Endothelial cell of umbilical vein (primary cell): ENCODE results near the gene PTH1R. TPM values are rescaled to one million over a fixed set of nuclear protein-coding genes. Genes with fewer than 3 reads are reported as not detected.

Source experiments
- BruUV-seq: library from RNA; stranded (reverse); fragments of 400-500 nt; replicated peaks from 2 replicates; lab custom pipeline; 2021; lab: Mats Ljungman, UMichigan
- CTCF ChIA-PET: fragments of 300-600, 350-600 bp; sonication (Branson Sonifier 250); formaldehyde crosslinking; loops from one replicate; lab custom pipeline; 2021; ENCODE audit warnings: antibody characterized with exemption, inconsistent platforms; lab: Charles Lee
- POLR2A ChIA-PET: fragments of 300-600, 350-600 bp; sonication (Branson Sonifier 250); formaldehyde crosslinking; loops from one replicate; lab custom pipeline; 2021; ENCODE audit warnings: antibody characterized with exemption, inconsistent platforms; lab: Charles Lee
- DNase-seq: peaks from one replicate; pipeline ENCODE4 v3.0.0-alpha.2; 2011; ENCODE audit warnings: low read depth, low spot score
- FAIRE-seq: peaks from 2 replicates; lab custom pipeline; 2011; peaks lifted over from hg19 to GRCh38; lab: Jason Lieb, UNC
- H2AFZ ChIP-seq: 2 replicates; pipeline ENCODE4 v1.6.0; 2012; ENCODE audit warnings: low read depth, low read length, control low read depth, inconsistent platforms
- H3K27ac ChIP-seq: 2 replicates; pipeline ENCODE4 v1.5.1; 2011; ENCODE audit warnings: low read depth, mild to moderate bottlenecking, control low read depth, low read length, moderate library complexity; ENCODE audit not compliant: insufficient read depth
- H3K27me3 ChIP-seq, 2 experiments: 2 replicates each; pipeline versions ENCODE4 v1.6.0 to v1.6.1; 2011; ENCODE audit warnings: low read length in 2 of 2, mixed read lengths in 1 of 2; ENCODE audit not compliant: control insufficient read depth in 2 of 2, insufficient read depth in 2 of 2
- H3K36me3 ChIP-seq, 2 experiments: 2 replicates in 1 of 2; 3 replicates in 1 of 2; pipeline ENCODE4 v1.5.1; 2011; ENCODE audit warnings: low read length in 2 of 2, mild to moderate bottlenecking in 1 of 2, moderate library complexity in 1 of 2; ENCODE audit not compliant: control insufficient read depth in 2 of 2, insufficient read depth in 2 of 2; ENCODE audit errors: extremely low read depth in 1 of 2
- H3K4me1 ChIP-seq: 3 replicates; pipeline ENCODE4 v1.5.1; 2011; ENCODE audit warnings: mild to moderate bottlenecking, low read length; ENCODE audit not compliant: control insufficient read depth, insufficient read depth; ENCODE audit errors: extremely low read depth
- H3K4me2 ChIP-seq: 2 replicates; pipeline ENCODE4 v1.6.1; 2011; ENCODE audit warnings: low read length, control low read depth, mixed read lengths; ENCODE audit not compliant: insufficient read depth
- H3K4me3 ChIP-seq, 3 experiments: fragments of 200-600 bp in 1 of 3; sonication (generic), shearing (Covaris generic) in 1 of 3; replicated peaks in 1 of 3; 2 replicates each; pipeline ENCODE4 v1.5.1; 2011 to 2016; ENCODE audit warnings: control low read depth in 3 of 3, low read length in 3 of 3, mild to moderate bottlenecking in 2 of 3, inconsistent platforms in 1 of 3, low read depth in 1 of 3, moderate library complexity in 1 of 3; ENCODE audit not compliant: insufficient read depth in 1 of 3
- H3K79me2 ChIP-seq: 2 replicates; pipeline ENCODE4 v1.6.0; 2012; ENCODE audit warnings: low read length, inconsistent platforms; ENCODE audit not compliant: control insufficient read depth, insufficient read depth
- H3K9ac ChIP-seq: replicated peaks from 2 replicates; pipeline ENCODE3; 2011; ENCODE audit warnings: low read length, control low read depth; ENCODE audit not compliant: insufficient read depth; ENCODE audit errors: extremely low read depth
- H3K9me1 ChIP-seq: replicated peaks from 3 replicates; pipeline ENCODE4 v1.6.0; 2011; ENCODE audit warnings: mild to moderate bottlenecking, low read length; ENCODE audit not compliant: control insufficient read depth, insufficient read depth; ENCODE audit errors: extremely low read depth
- H3K9me3 ChIP-seq: replicated peaks from 2 replicates; pipeline ENCODE4 v1.5.1; 2012; ENCODE audit warnings: low read length, inconsistent platforms; ENCODE audit not compliant: control insufficient read depth, insufficient read depth
- H4K20me1 ChIP-seq: replicated peaks from 2 replicates; pipeline ENCODE3; 2011; ENCODE audit warnings: mild to moderate bottlenecking, low read length; ENCODE audit not compliant: control insufficient read depth, insufficient read depth; ENCODE audit errors: extremely low read depth
- EZH2 ChIP-seq: IDR thresholded peaks from 2 replicates; pipeline ENCODE4 v1.6.1; 2012; ENCODE audit warnings: borderline replicate concordance, low read depth, mild to moderate bottlenecking, moderate library complexity, low read length, inconsistent platforms; ENCODE audit not compliant: severe bottlenecking
- FOS ChIP-seq: IDR thresholded peaks from 2 replicates; pipeline ENCODE4 v1.6.1; 2011; ENCODE audit warnings: mild to moderate bottlenecking, low read length, moderate library complexity, borderline replicate concordance; ENCODE audit not compliant: insufficient read depth
- GATA2 ChIP-seq: IDR thresholded peaks from 2 replicates; pipeline ENCODE4 v1.7.0; 2011; ENCODE audit warnings: low read depth, mild to moderate bottlenecking, moderate library complexity, mixed read lengths, low read length; ENCODE audit not compliant: insufficient read length, insufficient read depth
- JUN ChIP-seq: IDR thresholded peaks from 2 replicates; pipeline ENCODE4 v1.6.1; 2011; ENCODE audit warnings: borderline replicate concordance, low read depth; ENCODE audit not compliant: insufficient read length, insufficient read depth
- MYC ChIP-seq: IDR thresholded peaks from one replicate; pipeline ENCODE4 v1.6.1; 2011; ENCODE audit warnings: mild to moderate bottlenecking, low read depth, low read length
- POLR2A ChIP-seq: IDR thresholded peaks from 2 replicates; pipeline ENCODE4 v1.6.1; 2012; ENCODE audit warnings: low read depth, mild to moderate bottlenecking, control low read depth, low read length
- POLR2AphosphoS5 ChIP-seq: IDR thresholded peaks from 2 replicates; pipeline ENCODE4 v1.6.1; 2012; ENCODE audit warnings: low read depth, mild to moderate bottlenecking, control low read depth, low read length, moderate library complexity; ENCODE audit not compliant: insufficient read depth
- dilution Hi-C: fragments of 300-500 bp; cut with MboI; formaldehyde crosslinking; loops from one replicate; pipeline ENCODE4 v1.15.0; 2019; ENCODE audit warnings: low sequenced_read_pairs; ENCODE audit not compliant: extremely low pct_ligation_motif_present
- intact Hi-C: fragments of 100-400 bp; cut with micrococcal nuclease; formaldehyde crosslinking; loops from one replicate; pipeline ENCODE4 v1.10.0; 2022
- polyA plus RNA-seq, 4 experiments: library from polyadenylated mRNA; depleted of rRNA in 3 of 4; stranded (reverse) in 3 of 4; unstranded in 1 of 4; fragments of >200 nt; gene quantifications; 2 replicates each; pipeline versions ENCODE4 v1.2.1 to v1.2.3, GENCODE V29; 2011 to 2012; ENCODE audit warnings: missing spikeins in 1 of 4
- small RNA-seq: library from RNA; depleted of rRNA; stranded (forward); fragments of <200 nt; gene quantifications from one replicate; pipeline ENCODE3, GENCODE V24; 2012; ENCODE audit warnings: low replicate concordance, low read depth; ENCODE audit not compliant: insufficient read depth, insufficient read length
- total RNA-seq: library from RNA; stranded (reverse); gene quantifications from 2 replicates; pipeline ENCODE4 v1.2.3, GENCODE V29; 2021
- TF ChIP-seq, protein P1 (sequence below), 2 donors: IDR thresholded peaks; 1 replicate in 1 of 2; 2 replicates in 1 of 2; pipeline ENCODE4 v1.5.1; 2011; ENCODE audit warnings: low read length in 2 of 2, mild to moderate bottlenecking in 2 of 2, moderate library complexity in 2 of 2, control low read depth in 1 of 2, inconsistent platforms in 1 of 2, low read depth in 1 of 2; ENCODE audit not compliant: insufficient read depth in 1 of 2; ENCODE audit errors: extremely low read depth in 1 of 2
- TF ChIP-seq, protein P2 (sequence below): IDR thresholded peaks from 2 replicates; pipeline ENCODE4 v1.6.1; 2011; ENCODE audit not compliant: insufficient read depth, insufficient read length

The PTH1R gene
- total and polyA plus RNA-seq, 2 donors (not counting 3 experiments of a cell fraction or from before 2014, with no cell fraction given), result 0.08 to 0.46 TPM

DNA sequence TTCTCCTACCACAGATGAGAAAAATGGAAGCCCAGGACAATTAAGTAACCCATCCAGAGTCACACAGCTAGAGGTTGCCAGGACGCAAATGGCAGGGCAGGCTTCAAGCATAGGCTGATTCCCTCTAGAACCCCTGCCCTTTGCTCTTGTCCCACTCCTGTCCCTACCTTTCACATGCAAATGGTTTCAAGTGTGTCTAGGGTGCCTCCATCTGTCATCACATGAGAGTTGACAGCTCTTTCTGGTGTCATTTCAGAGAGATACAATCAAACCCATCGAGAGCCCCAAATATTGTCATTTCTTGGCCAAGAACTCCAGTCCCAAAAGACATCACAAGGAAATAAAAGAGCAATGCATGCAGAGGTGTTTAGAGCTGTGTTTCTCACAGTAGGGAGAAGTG, 75.3 kb downstream of the PTH1R start:
- Histone ChIP-seq H3K36me3 (no peaks in the 10 kb centered on the region), H3K79me2 (peaks cover 93% of the 10 kb centered on the region), H4K20me1 (no peaks in the 10 kb centered on the region), H3K9me3 (no peaks in the 10 kb centered on the region), H3K4me1 (peaks cover 35% of the 10 kb centered on the region), H3K27me3 (no peaks in the 10 kb centered on the region), H3K4me3 (no peak overlapping the region), H3K4me2 (no peak overlapping the region), H3K9ac (no peak overlapping the region), H3K9me1 (no peaks in the 10 kb centered on the region), H2AFZ (no peak overlapping the region), H3K27ac (no peak overlapping the region)
- no TSS peak for BruUV-seq
- intact Hi-C loops, result no loop called here
- ChIA-PET CTCF (interaction anchor here (1.0 kb wide), 1 partner anchor 27 kb away, joined by 3 read pairs; no protein-coding TSS in a partner anchor), POLR2A (no interaction called here)
- FAIRE-seq (no peak), DNase-seq (no peak)
- TF ChIP-seq EZH2, result no peak
- no peak for TF ChIP-seq GATA2
- TF ChIP-seq, protein P1, sequence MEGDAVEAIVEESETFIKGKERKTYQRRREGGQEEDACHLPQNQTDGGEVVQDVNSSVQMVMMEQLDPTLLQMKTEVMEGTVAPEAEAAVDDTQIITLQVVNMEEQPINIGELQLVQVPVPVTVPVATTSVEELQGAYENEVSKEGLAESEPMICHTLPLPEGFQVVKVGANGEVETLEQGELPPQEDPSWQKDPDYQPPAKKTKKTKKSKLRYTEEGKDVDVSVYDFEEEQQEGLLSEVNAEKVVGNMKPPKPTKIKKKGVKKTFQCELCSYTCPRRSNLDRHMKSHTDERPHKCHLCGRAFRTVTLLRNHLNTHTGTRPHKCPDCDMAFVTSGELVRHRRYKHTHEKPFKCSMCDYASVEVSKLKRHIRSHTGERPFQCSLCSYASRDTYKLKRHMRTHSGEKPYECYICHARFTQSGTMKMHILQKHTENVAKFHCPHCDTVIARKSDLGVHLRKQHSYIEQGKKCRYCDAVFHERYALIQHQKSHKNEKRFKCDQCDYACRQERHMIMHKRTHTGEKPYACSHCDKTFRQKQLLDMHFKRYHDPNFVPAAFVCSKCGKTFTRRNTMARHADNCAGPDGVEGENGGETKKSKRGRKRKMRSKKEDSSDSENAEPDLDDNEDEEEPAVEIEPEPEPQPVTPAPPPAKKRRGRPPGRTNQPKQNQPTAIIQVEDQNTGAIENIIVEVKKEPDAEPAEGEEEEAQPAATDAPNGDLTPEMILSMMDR (IDR thresholded peaks at IDR 0.05; ENCODE audit: extremely low read depth in 1 of 2, insufficient read depth in 1 of 2, low read depth in 1 of 2, low read length in 2 of 2), result no peak
- TF ChIP-seq POLR2A, result no peak
- TF ChIP-seq FOS, result no peak
- TF ChIP-seq MYC, result no peak
- TF ChIP-seq POLR2AphosphoS5, result no peak
- TF ChIP-seq, protein P2, sequence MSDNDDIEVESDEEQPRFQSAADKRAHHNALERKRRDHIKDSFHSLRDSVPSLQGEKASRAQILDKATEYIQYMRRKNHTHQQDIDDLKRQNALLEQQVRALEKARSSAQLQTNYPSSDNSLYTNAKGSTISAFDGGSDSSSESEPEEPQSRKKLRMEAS, result no peak
- TF ChIP-seq JUN, result no peak
- dilution Hi-C loops, result no loop called here

Small RNA genes within 50 kb of the gene (small RNA-seq; reads per million reads assigned to genes)
- not detected for gene AC109583.2

Other genes with a start within 250 kb of the PTH1R start
- gene ALS2CL, start 184.0 kb upstream of the PTH1R start, total RNA-seq, result 9.7 and 10.1 TPM in 2 replicates
- gene ALS2CL, start 184.0 kb upstream of the PTH1R start, polyA plus RNA-seq, result 7.3 and 7.8 TPM in 2 replicates
- 0.18 and 0.27 TPM in 2 replicates for gene TMIE, start 176.3 kb upstream of the PTH1R start, total RNA-seq
- 0.15 and 0.16 TPM in 2 replicates for gene TMIE, start 176.3 kb upstream of the PTH1R start, polyA plus RNA-seq
- gene PRSS50, start 159.9 kb upstream of the PTH1R start, total RNA-seq, result not detected in 2 replicates
- not detected in 2 replicates for gene PRSS50, start 159.9 kb upstream of the PTH1R start, polyA plus RNA-seq
- gene MYL3, start 14.3 kb upstream of the PTH1R start, total RNA-seq, result not detected in 2 replicates
- gene MYL3, start 14.3 kb upstream of the PTH1R start, polyA plus RNA-seq, result not detected in 2 replicates
- gene CCDC12, start 99.0 kb downstream of the PTH1R start, total RNA-seq, result 45.0 and 50.5 TPM in 2 replicates
- 31.2 and 35.1 TPM in 2 replicates for gene CCDC12, start 99.0 kb downstream of the PTH1R start, polyA plus RNA-seq
- gene NBEAL2, start 101.9 kb downstream of the PTH1R start, total RNA-seq, result 84.7 and 90.1 TPM in 2 replicates
- gene NBEAL2, start 101.9 kb downstream of the PTH1R start, polyA plus RNA-seq, result 48.0 and 51.9 TPM in 2 replicates